Rectal smooth muscle tissue (tissue), 1 donor: ENCODE measurements around the gene DPEP1.
"Not testable (repeated sequence)": the region's sequence is repeated elsewhere in the genome, so short reads cannot be mapped to it uniquely, and the experiment has no call there.

Experiments used
- H3K27ac ChIP-seq: one replicate; pipeline ENCODE4 v1.7.0; 2013; ENCODE audit warnings: low read depth, low read length, inconsistent platforms
- H3K27me3 ChIP-seq: one replicate; pipeline ENCODE4 v1.7.0; 2013; ENCODE audit warnings: low read length; ENCODE audit not compliant: control insufficient read depth, insufficient read depth
- H3K36me3 ChIP-seq: one replicate; pipeline ENCODE4 v1.7.0; 2013; ENCODE audit warnings: low read length; ENCODE audit not compliant: control insufficient read depth, insufficient read depth
- H3K4me1 ChIP-seq: one replicate; pipeline ENCODE4 v1.7.0; 2013; ENCODE audit warnings: low read length; ENCODE audit not compliant: control insufficient read depth, insufficient read depth
- H3K4me3 ChIP-seq: one replicate; pipeline ENCODE4 v1.7.0; 2013; ENCODE audit warnings: low read length
- H3K9ac ChIP-seq: one replicate; pipeline ENCODE4 v1.7.0; 2013; ENCODE audit warnings: low read length

The DPEP1 gene

GRCh38 chr16:89658221-89658879 is 44.9 kb downstream of the DPEP1 start:
- Histone ChIP-seq H3K4me3 (peak overlapping the region; percentile 98), H3K36me3 (peaks cover 5% of the 10 kb centered on the region), H3K27ac (peak overlapping the region; percentile 58), H3K4me1 (peaks cover 12% of the 10 kb centered on the region), H3K9ac (peak overlapping the region; percentile 57), H3K27me3 (no peaks in the 10 kb centered on the region)

- peaks cover 5% of the 10 kb centered on the region for H3K36me3 ChIP-seq
- no peak overlapping the region for H3K9ac ChIP-seq
- no peak overlapping the region for H3K4me3 ChIP-seq
- H3K27ac ChIP-seq, result no peak overlapping the region
- H3K27me3 ChIP-seq, result no peaks in the 10 kb centered on the region
- peaks cover 12% of the 10 kb centered on the region for H3K4me1 ChIP-seq
Measured at GRCh38 chr16:89660146-89660545, 46.7 kb downstream of the DPEP1 start.

GRCh38 chr16:89661215-89661614 is 47.8 kb downstream of the DPEP1 start:
- Histone ChIP-seq H3K9ac (no peak overlapping the region), H3K4me1 (peaks cover 12% of the 10 kb centered on the region), H3K4me3 (no peak overlapping the region), H3K36me3 (peaks cover 5% of the 10 kb centered on the region), H3K27me3 (no peaks in the 10 kb centered on the region), H3K27ac (no peak overlapping the region)

- not testable (repeated sequence) for H3K27ac ChIP-seq, H3K4me3 ChIP-seq, H3K27me3 ChIP-seq, H3K4me1 ChIP-seq, H3K9ac ChIP-seq, H3K36me3 ChIP-seq
Measured at GRCh38 chr16:89664238-89664637, 50.8 kb downstream of the DPEP1 start.

GRCh38 chr16:89667000-89667399 is 53.6 kb downstream of the DPEP1 start:
- not testable (repeated sequence) for H3K36me3 ChIP-seq, H3K27me3 ChIP-seq, H3K4me3 ChIP-seq, H3K9ac ChIP-seq, H3K27ac ChIP-seq, H3K4me1 ChIP-seq

- Histone ChIP-seq H3K4me3 (no peak overlapping the region), H3K36me3 (no peaks in the 10 kb centered on the region), H3K27ac (no peak overlapping the region), H3K27me3 (no peaks in the 10 kb centered on the region), H3K4me1 (no peaks in the 10 kb centered on the region), H3K9ac (no peak overlapping the region)
Measured at GRCh38 chr16:89667633-89668032, 54.2 kb downstream of the DPEP1 start.

GRCh38 chr16:89668790-89669158 is 55.3 kb downstream of the DPEP1 start:
- H3K9ac ChIP-seq, result no peak overlapping the region
- no peak overlapping the region for H3K4me3 ChIP-seq
- H3K4me1 ChIP-seq, result no peaks in the 10 kb centered on the region
- H3K27ac ChIP-seq, result no peak overlapping the region
- H3K27me3 ChIP-seq, result no peaks in the 10 kb centered on the region
- no peaks in the 10 kb centered on the region for H3K36me3 ChIP-seq

- Histone ChIP-seq H3K27me3 (no peaks in the 10 kb centered on the region), H3K9ac (no peak overlapping the region), H3K4me3 (no peak overlapping the region), H3K27ac (no peak overlapping the region), H3K4me1 (no peaks in the 10 kb centered on the region), H3K36me3 (no peaks in the 10 kb centered on the region)
Measured at GRCh38 chr16:89669755-89670154, 56.3 kb downstream of the DPEP1 start.

GRCh38 chr16:89670496-89671431 is 57.3 kb downstream of the DPEP1 start:
- Histone ChIP-seq H3K36me3 (no peaks in the 10 kb centered on the region), H3K27me3 (no peaks in the 10 kb centered on the region), H3K27ac (no peak overlapping the region), H3K9ac (no peak overlapping the region), H3K4me3 (no peak overlapping the region), H3K4me1 (no peaks in the 10 kb centered on the region)

GRCh38 chr16:89671565-89671964 is 58.1 kb downstream of the DPEP1 start:
- H3K4me1 ChIP-seq, H3K27ac ChIP-seq, H3K36me3 ChIP-seq, H3K27me3 ChIP-seq, H3K4me3 ChIP-seq, H3K9ac ChIP-seq: not testable (repeated sequence)

GRCh38 chr16:89672177-89672941 is 58.9 kb downstream of the DPEP1 start:
- no peaks in the 10 kb centered on the region for H3K4me1 ChIP-seq
- H3K27me3 ChIP-seq, result no peaks in the 10 kb centered on the region
- no peak overlapping the region for H3K27ac ChIP-seq
- no peak overlapping the region for H3K9ac ChIP-seq
- no peaks in the 10 kb centered on the region for H3K36me3 ChIP-seq
- H3K4me3 ChIP-seq, result no peak overlapping the region

- Histone ChIP-seq H3K4me3 (no peak overlapping the region), H3K27ac (no peak overlapping the region), H3K4me1 (no peaks in the 10 kb centered on the region), H3K27me3 (no peaks in the 10 kb centered on the region), H3K9ac (no peak overlapping the region), H3K36me3 (no peaks in the 10 kb centered on the region)
Measured at GRCh38 chr16:89678258-89678657, 64.8 kb downstream of the DPEP1 start.
